Stimulated activated naive CD8-positive, alpha-beta T cell treated with anti-CD3 and anti-CD28 coated beads, Interleukin-15, Interleukin-2, amounts not matched to agents 100 U/mL and 50 U/mL, for 24 hours (primary cell): ENCODE results near the gene COL6A5.
"Not testable (repeated sequence)": the region's sequence is repeated elsewhere in the genome, so short reads cannot be mapped to it uniquely, and the experiment has no call there.

Source experiments
- ATAC-seq: fragments of 150-1000 bp; cut with Tn5 transposase; one replicate; pipeline ENCODE4 v1.10.0; 2021
- DNase-seq: peaks from one replicate; pipeline ENCODE4 v3.0.0; 2021

COL6A5 gene

GRCh38 chr3:130384476-130385025 is 39.1 kb downstream of the COL6A5 start:
- no peak for ATAC-seq
- DNase-seq = no peak

GRCh38 chr3:130386604-130387263 is 41.3 kb downstream of the COL6A5 start:
- ATAC-seq (no peak), DNase-seq (no peak)

- DNase-seq = no peak
Measured at GRCh38 chr3:130389743-130390478, 44.4 kb downstream of the COL6A5 start.

GRCh38 chr3:130392266-130392665 is 46.8 kb downstream of the COL6A5 start:
- DNase-seq (no peak), ATAC-seq (no peak)

More at GRCh38 chr3:130389743-130390478, 44.4 kb downstream of the COL6A5 start:
- no peak for ATAC-seq

- DNase-seq (no peak), ATAC-seq (no peak)
Measured at GRCh38 chr3:130393594-130393993, 48.1 kb downstream of the COL6A5 start.

- ATAC-seq (no peak), DNase-seq (no peak)
Measured at GRCh38 chr3:130395331-130395730, 49.9 kb downstream of the COL6A5 start.

- DNase-seq (no peak), ATAC-seq (no peak)
Measured at GRCh38 chr3:130395916-130396315, 50.4 kb downstream of the COL6A5 start.

GRCh38 chr3:130404401-130404800 is 58.9 kb downstream of the COL6A5 start:
- ATAC-seq = no peak

GRCh38 chr3:130405956-130406355 is 60.5 kb downstream of the COL6A5 start:
- ATAC-seq = no peak
- DNase-seq = no peak

More at GRCh38 chr3:130404401-130404800, 58.9 kb downstream of the COL6A5 start:
- no peak for DNase-seq

- DNase-seq, ATAC-seq: not testable (repeated sequence)
Measured at GRCh38 chr3:130408253-130408652, 62.8 kb downstream of the COL6A5 start.

GRCh38 chr3:130411320-130411719 is 65.8 kb downstream of the COL6A5 start:
- DNase-seq (no peak), ATAC-seq (no peak)

- ATAC-seq = no peak
- DNase-seq = no peak
Measured at GRCh38 chr3:130412991-130413560, 67.6 kb downstream of the COL6A5 start.

- DNase-seq (no peak), ATAC-seq (no peak)
Measured at GRCh38 chr3:130414457-130414856, 69.0 kb downstream of the COL6A5 start.

GRCh38 chr3:130420466-130420865 is 75.0 kb downstream of the COL6A5 start:
- ATAC-seq (no peak), DNase-seq (no peak)

- no peak for ATAC-seq
- no peak for DNase-seq
Measured at GRCh38 chr3:130423064-130423463, 77.6 kb downstream of the COL6A5 start.

- DNase-seq (no peak), ATAC-seq (no peak)
Measured at GRCh38 chr3:130424837-130425236, 79.4 kb downstream of the COL6A5 start.

- DNase-seq = no peak
- ATAC-seq = no peak
Measured at GRCh38 chr3:130425484-130425883, 80.0 kb downstream of the COL6A5 start.

GRCh38 chr3:130426206-130426605 is 80.7 kb downstream of the COL6A5 start:
- no peak for ATAC-seq
- DNase-seq = no peak

- ATAC-seq (no peak), DNase-seq (no peak)
Measured at GRCh38 chr3:130428871-130429712, 83.6 kb downstream of the COL6A5 start.

- DNase-seq (no peak), ATAC-seq (no peak)
Measured at GRCh38 chr3:130429713-130430023, 84.2 kb downstream of the COL6A5 start.

GRCh38 chr3:130430266-130430665 is 84.8 kb downstream of the COL6A5 start:
- ATAC-seq = no peak
- DNase-seq = no peak

GRCh38 chr3:130432086-130432485 is 86.6 kb downstream of the COL6A5 start:
- DNase-seq, ATAC-seq: not testable (repeated sequence)
